Measurements from ENCODE around the gene WDR72.

DNA sequence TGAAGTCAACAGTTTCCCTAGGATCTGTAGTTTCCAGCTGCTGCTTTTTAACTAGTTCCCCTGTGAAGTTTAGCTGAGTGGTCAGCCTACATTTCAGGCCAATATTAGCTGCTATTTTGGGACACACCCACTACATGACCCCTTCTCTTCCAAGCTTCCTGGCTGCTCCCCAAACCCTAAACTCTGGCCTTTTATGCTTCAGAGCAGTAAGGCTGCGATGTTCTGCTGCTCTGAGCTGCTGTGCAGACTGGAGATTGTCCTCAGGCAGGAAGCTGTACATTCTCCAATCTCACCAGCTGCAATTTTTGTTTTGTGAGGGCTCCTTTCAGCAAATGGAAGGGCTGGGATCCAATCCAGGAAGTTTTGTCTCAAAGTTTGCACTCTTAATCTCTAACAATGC is 48.0 kb upstream of the WDR72 start:
- no peak for TF ChIP-seq POLR2AphosphoS5 (IDR thresholded peaks at IDR 0.05)
- TF ChIP-seq, protein P1, sequence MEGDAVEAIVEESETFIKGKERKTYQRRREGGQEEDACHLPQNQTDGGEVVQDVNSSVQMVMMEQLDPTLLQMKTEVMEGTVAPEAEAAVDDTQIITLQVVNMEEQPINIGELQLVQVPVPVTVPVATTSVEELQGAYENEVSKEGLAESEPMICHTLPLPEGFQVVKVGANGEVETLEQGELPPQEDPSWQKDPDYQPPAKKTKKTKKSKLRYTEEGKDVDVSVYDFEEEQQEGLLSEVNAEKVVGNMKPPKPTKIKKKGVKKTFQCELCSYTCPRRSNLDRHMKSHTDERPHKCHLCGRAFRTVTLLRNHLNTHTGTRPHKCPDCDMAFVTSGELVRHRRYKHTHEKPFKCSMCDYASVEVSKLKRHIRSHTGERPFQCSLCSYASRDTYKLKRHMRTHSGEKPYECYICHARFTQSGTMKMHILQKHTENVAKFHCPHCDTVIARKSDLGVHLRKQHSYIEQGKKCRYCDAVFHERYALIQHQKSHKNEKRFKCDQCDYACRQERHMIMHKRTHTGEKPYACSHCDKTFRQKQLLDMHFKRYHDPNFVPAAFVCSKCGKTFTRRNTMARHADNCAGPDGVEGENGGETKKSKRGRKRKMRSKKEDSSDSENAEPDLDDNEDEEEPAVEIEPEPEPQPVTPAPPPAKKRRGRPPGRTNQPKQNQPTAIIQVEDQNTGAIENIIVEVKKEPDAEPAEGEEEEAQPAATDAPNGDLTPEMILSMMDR (IDR thresholded peaks at IDR 0.05): no peak
